Endothelial cell of umbilical vein (primary cell): ENCODE results near the gene BMPER. TPM values are rescaled to one million over a fixed set of nuclear protein-coding genes. Genes with fewer than 3 reads are reported as not detected.

Experiments used
- BruUV-seq: library from RNA; stranded (reverse); fragments of 400-500 nt; replicated peaks from 2 replicates; lab custom pipeline; 2021; lab: Mats Ljungman, UMichigan
- CTCF ChIA-PET: fragments of 300-600, 350-600 bp; sonication (Branson Sonifier 250); formaldehyde crosslinking; loops from one replicate; lab custom pipeline; 2021; ENCODE audit warnings: antibody characterized with exemption, inconsistent platforms; lab: Charles Lee
- POLR2A ChIA-PET: fragments of 300-600, 350-600 bp; sonication (Branson Sonifier 250); formaldehyde crosslinking; loops from one replicate; lab custom pipeline; 2021; ENCODE audit warnings: antibody characterized with exemption, inconsistent platforms; lab: Charles Lee
- DNase-seq: peaks from one replicate; pipeline ENCODE4 v3.0.0-alpha.2; 2011; ENCODE audit warnings: low read depth, low spot score
- FAIRE-seq: peaks from 2 replicates; lab custom pipeline; 2011; peaks lifted over from hg19 to GRCh38; lab: Jason Lieb, UNC
- H2AFZ ChIP-seq: 2 replicates; pipeline ENCODE4 v1.6.0; 2012; ENCODE audit warnings: low read depth, low read length, control low read depth, inconsistent platforms
- H3K27ac ChIP-seq: 2 replicates; pipeline ENCODE4 v1.5.1; 2011; ENCODE audit warnings: low read depth, mild to moderate bottlenecking, control low read depth, low read length, moderate library complexity; ENCODE audit not compliant: insufficient read depth
- H3K27me3 ChIP-seq, 2 experiments: 2 replicates each; pipeline versions ENCODE4 v1.6.0 to v1.6.1; 2011; ENCODE audit warnings: low read length in 2 of 2, mixed read lengths in 1 of 2; ENCODE audit not compliant: control insufficient read depth in 2 of 2, insufficient read depth in 2 of 2
- H3K36me3 ChIP-seq, 2 experiments: 2 replicates in 1 of 2; 3 replicates in 1 of 2; pipeline ENCODE4 v1.5.1; 2011; ENCODE audit warnings: low read length in 2 of 2, mild to moderate bottlenecking in 1 of 2, moderate library complexity in 1 of 2; ENCODE audit not compliant: control insufficient read depth in 2 of 2, insufficient read depth in 2 of 2; ENCODE audit errors: extremely low read depth in 1 of 2
- H3K4me1 ChIP-seq: 3 replicates; pipeline ENCODE4 v1.5.1; 2011; ENCODE audit warnings: mild to moderate bottlenecking, low read length; ENCODE audit not compliant: control insufficient read depth, insufficient read depth; ENCODE audit errors: extremely low read depth
- H3K4me2 ChIP-seq: 2 replicates; pipeline ENCODE4 v1.6.1; 2011; ENCODE audit warnings: low read length, control low read depth, mixed read lengths; ENCODE audit not compliant: insufficient read depth
- H3K4me3 ChIP-seq, 3 experiments: fragments of 200-600 bp in 1 of 3; sonication (generic), shearing (Covaris generic) in 1 of 3; replicated peaks in 1 of 3; 2 replicates each; pipeline ENCODE4 v1.5.1; 2011 to 2016; ENCODE audit warnings: control low read depth in 3 of 3, low read length in 3 of 3, mild to moderate bottlenecking in 2 of 3, inconsistent platforms in 1 of 3, low read depth in 1 of 3, moderate library complexity in 1 of 3; ENCODE audit not compliant: insufficient read depth in 1 of 3
- H3K79me2 ChIP-seq: 2 replicates; pipeline ENCODE4 v1.6.0; 2012; ENCODE audit warnings: low read length, inconsistent platforms; ENCODE audit not compliant: control insufficient read depth, insufficient read depth
- H3K9ac ChIP-seq: replicated peaks from 2 replicates; pipeline ENCODE3; 2011; ENCODE audit warnings: low read length, control low read depth; ENCODE audit not compliant: insufficient read depth; ENCODE audit errors: extremely low read depth
- H3K9me1 ChIP-seq: replicated peaks from 3 replicates; pipeline ENCODE4 v1.6.0; 2011; ENCODE audit warnings: mild to moderate bottlenecking, low read length; ENCODE audit not compliant: control insufficient read depth, insufficient read depth; ENCODE audit errors: extremely low read depth
- H3K9me3 ChIP-seq: replicated peaks from 2 replicates; pipeline ENCODE4 v1.5.1; 2012; ENCODE audit warnings: low read length, inconsistent platforms; ENCODE audit not compliant: control insufficient read depth, insufficient read depth
- H4K20me1 ChIP-seq: replicated peaks from 2 replicates; pipeline ENCODE3; 2011; ENCODE audit warnings: mild to moderate bottlenecking, low read length; ENCODE audit not compliant: control insufficient read depth, insufficient read depth; ENCODE audit errors: extremely low read depth
- CTCF ChIP-seq, 2 donors: IDR thresholded peaks; 1 replicate in 1 of 2; 2 replicates in 1 of 2; pipeline ENCODE4 v1.5.1; 2011; ENCODE audit warnings: low read length in 2 of 2, mild to moderate bottlenecking in 2 of 2, moderate library complexity in 2 of 2, control low read depth in 1 of 2, inconsistent platforms in 1 of 2, low read depth in 1 of 2; ENCODE audit not compliant: insufficient read depth in 1 of 2; ENCODE audit errors: extremely low read depth in 1 of 2
- EZH2 ChIP-seq: IDR thresholded peaks from 2 replicates; pipeline ENCODE4 v1.6.1; 2012; ENCODE audit warnings: borderline replicate concordance, low read depth, mild to moderate bottlenecking, moderate library complexity, low read length, inconsistent platforms; ENCODE audit not compliant: severe bottlenecking
- FOS ChIP-seq: IDR thresholded peaks from 2 replicates; pipeline ENCODE4 v1.6.1; 2011; ENCODE audit warnings: mild to moderate bottlenecking, low read length, moderate library complexity, borderline replicate concordance; ENCODE audit not compliant: insufficient read depth
- GATA2 ChIP-seq: IDR thresholded peaks from 2 replicates; pipeline ENCODE4 v1.7.0; 2011; ENCODE audit warnings: low read depth, mild to moderate bottlenecking, moderate library complexity, mixed read lengths, low read length; ENCODE audit not compliant: insufficient read length, insufficient read depth
- JUN ChIP-seq: IDR thresholded peaks from 2 replicates; pipeline ENCODE4 v1.6.1; 2011; ENCODE audit warnings: borderline replicate concordance, low read depth; ENCODE audit not compliant: insufficient read length, insufficient read depth
- MAX ChIP-seq: IDR thresholded peaks from 2 replicates; pipeline ENCODE4 v1.6.1; 2011; ENCODE audit not compliant: insufficient read depth, insufficient read length
- MYC ChIP-seq: IDR thresholded peaks from one replicate; pipeline ENCODE4 v1.6.1; 2011; ENCODE audit warnings: mild to moderate bottlenecking, low read depth, low read length
- POLR2A ChIP-seq: IDR thresholded peaks from 2 replicates; pipeline ENCODE4 v1.6.1; 2012; ENCODE audit warnings: low read depth, mild to moderate bottlenecking, control low read depth, low read length
- POLR2AphosphoS5 ChIP-seq: IDR thresholded peaks from 2 replicates; pipeline ENCODE4 v1.6.1; 2012; ENCODE audit warnings: low read depth, mild to moderate bottlenecking, control low read depth, low read length, moderate library complexity; ENCODE audit not compliant: insufficient read depth
- dilution Hi-C: fragments of 300-500 bp; cut with MboI; formaldehyde crosslinking; loops from one replicate; pipeline ENCODE4 v1.15.0; 2019; ENCODE audit warnings: low sequenced_read_pairs; ENCODE audit not compliant: extremely low pct_ligation_motif_present
- intact Hi-C: fragments of 100-400 bp; cut with micrococcal nuclease; formaldehyde crosslinking; loops from one replicate; pipeline ENCODE4 v1.10.0; 2022
- polyA plus RNA-seq, 4 experiments: library from polyadenylated mRNA; depleted of rRNA in 3 of 4; stranded (reverse) in 3 of 4; unstranded in 1 of 4; fragments of >200 nt; gene quantifications; 2 replicates each; pipeline versions ENCODE4 v1.2.1 to v1.2.3, GENCODE V29; 2011 to 2012; ENCODE audit warnings: missing spikeins in 1 of 4
- total RNA-seq: library from RNA; stranded (reverse); gene quantifications from 2 replicates; pipeline ENCODE4 v1.2.3, GENCODE V29; 2021

The BMPER gene
- total and polyA plus RNA-seq, 2 donors (not counting 3 experiments of a cell fraction or from before 2014, with no cell fraction given), result 0.10 to 0.13 TPM

GRCh38 chr7:34104115-34104514, 198.8 kb downstream of the BMPER start:
- POLR2A ChIA-PET, result no interaction called here
- H3K4me3 ChIP-seq, result no peak overlapping the region
- no peaks in the 10 kb centered on the region for H4K20me1 ChIP-seq
- CTCF ChIA-PET, result interaction anchor here (1.2 kb wide), 1 partner anchor 30 kb away, joined by 4 read pairs; no protein-coding TSS in a partner anchor
- intact Hi-C loops, result no loop called here
- H3K4me2 ChIP-seq, result no peak overlapping the region
- H3K27me3 ChIP-seq, result no peaks in the 10 kb centered on the region
- H3K79me2 ChIP-seq, result no peaks in the 10 kb centered on the region
- H3K4me1 ChIP-seq, result no peaks in the 10 kb centered on the region
- no peak overlapping the region for H3K27ac ChIP-seq
- BruUV-seq, result no TSS peak
- no peak overlapping the region for H2AFZ ChIP-seq
- H3K9me3 ChIP-seq, result no peaks in the 10 kb centered on the region
- DNase-seq (no peak), FAIRE-seq (no peak)
- H3K36me3 ChIP-seq, result no peaks in the 10 kb centered on the region
- TF ChIP-seq POLR2A, result no peak
- TF ChIP-seq CTCF (IDR thresholded peaks at IDR 0.05; ENCODE audit: extremely low read depth in 1 of 2, insufficient read depth in 1 of 2, low read depth in 1 of 2, low read length in 2 of 2), result no peak
- no peak for TF ChIP-seq MYC
- TF ChIP-seq POLR2AphosphoS5, result no peak
- no peak overlapping the region for H3K9ac ChIP-seq
- dilution Hi-C loops, result no loop called here
- no peaks in the 10 kb centered on the region for H3K9me1 ChIP-seq

GRCh38 chr7:34104992-34105391, 199.7 kb downstream of the BMPER start:
- no peak overlapping the region for H3K27ac ChIP-seq
- FAIRE-seq (no peak), DNase-seq (no peak)
- no peaks in the 10 kb centered on the region for H3K27me3 ChIP-seq
- H3K4me1 ChIP-seq, result no peaks in the 10 kb centered on the region
- intact Hi-C loops (no loop called here), dilution Hi-C loops (no loop called here)
- no peak overlapping the region for H3K4me3 ChIP-seq
- H2AFZ ChIP-seq, result no peak overlapping the region
- H3K9me1 ChIP-seq, result no peaks in the 10 kb centered on the region
- H3K79me2 ChIP-seq, result no peaks in the 10 kb centered on the region
- H3K9me3 ChIP-seq, result no peaks in the 10 kb centered on the region
- H3K9ac ChIP-seq, result no peak overlapping the region
- ChIA-PET POLR2A (no interaction called here), CTCF (no interaction called here)
- TF ChIP-seq CTCF (IDR thresholded peaks at IDR 0.05; ENCODE audit: extremely low read depth in 1 of 2, insufficient read depth in 1 of 2, low read depth in 1 of 2, low read length in 2 of 2) (no peak), POLR2AphosphoS5 (no peak), POLR2A (no peak), JUN (no peak), EZH2 (no peak), MYC (no peak), FOS (no peak), MAX (no peak), GATA2 (no peak)
- H4K20me1 ChIP-seq, result no peaks in the 10 kb centered on the region
- no peaks in the 10 kb centered on the region for H3K36me3 ChIP-seq
- BruUV-seq, result no TSS peak
- no peak overlapping the region for H3K4me2 ChIP-seq
